Smooth muscle cell of the brain vasculature (primary cell): ENCODE measurements around the gene CDC6.
"Not testable (repeated sequence)": the region's sequence is repeated elsewhere in the genome, so short reads cannot be mapped to it uniquely, and the experiment has no call there.

Experiments
- DNase-seq: peaks from one replicate; pipeline ENCODE4 v3.0.0-alpha.2; 2012; ENCODE audit warnings: low read depth, low spot score

The CDC6 gene

DNA sequence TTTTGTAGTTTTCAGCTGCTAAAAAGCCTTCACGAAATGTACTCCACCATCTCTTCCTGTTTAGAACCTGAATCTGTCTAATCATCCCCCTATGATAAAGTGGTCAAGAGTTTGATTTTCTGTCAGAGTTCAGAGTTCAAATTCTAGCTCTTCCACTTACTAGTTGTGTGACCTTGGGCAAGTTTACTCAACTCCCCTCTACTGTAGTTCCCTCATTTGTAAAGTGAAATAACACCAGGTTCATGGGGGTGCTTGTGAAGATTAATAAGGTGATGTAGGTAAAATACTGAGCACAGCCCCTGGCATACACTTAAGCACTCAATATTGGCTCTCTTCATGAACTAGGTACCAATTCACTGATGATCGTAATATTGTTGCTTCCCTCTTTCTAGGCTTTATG, 1.2 kb upstream of the CDC6 start:
- no peak for DNase-seq

DNA sequence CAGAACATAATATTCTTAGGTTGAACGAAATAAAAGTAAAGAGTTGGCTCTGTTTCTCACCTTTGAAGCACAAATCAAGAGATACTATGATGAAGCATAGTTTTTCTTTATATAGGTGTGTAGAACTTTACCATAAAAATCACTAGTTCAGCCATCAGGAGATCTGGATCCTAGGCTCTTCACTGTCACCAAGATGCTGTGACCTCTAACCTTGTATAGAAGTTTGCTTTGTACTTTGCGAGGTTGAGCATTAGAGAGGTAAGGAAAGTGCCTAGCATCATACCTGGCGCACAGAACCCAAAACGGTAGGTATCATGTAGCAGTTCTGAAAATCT, 553 bp upstream of the CDC6 start:
- no peak for DNase-seq

DNA sequence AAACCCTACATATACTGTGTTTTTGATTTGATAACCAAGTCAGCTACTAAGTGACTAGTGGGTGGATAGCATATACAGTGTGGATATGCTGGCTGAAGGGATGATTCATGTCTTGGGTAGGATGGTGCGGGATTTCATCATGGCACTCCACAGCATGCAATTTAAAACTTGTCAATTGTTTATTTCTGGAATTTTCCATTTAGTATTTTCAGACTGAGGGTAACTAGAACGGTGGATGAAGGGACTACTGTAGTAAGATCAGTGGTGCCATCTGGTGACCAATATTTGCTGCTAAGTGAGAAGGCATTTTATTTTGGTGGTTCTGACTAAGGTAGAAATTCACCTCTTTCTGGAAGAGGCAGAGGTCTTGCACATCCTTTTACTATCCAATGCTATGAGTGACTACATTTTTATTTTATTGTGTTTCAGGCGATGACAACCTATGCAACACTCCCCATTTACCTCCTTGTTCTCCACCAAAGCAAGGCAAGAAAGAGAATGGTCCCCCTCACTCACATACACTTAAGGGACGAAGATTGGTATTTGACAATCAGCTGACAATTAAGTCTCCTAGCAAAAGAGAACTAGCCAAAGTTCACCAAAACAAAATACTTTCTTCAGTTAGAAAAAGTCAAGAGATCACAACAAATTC, 3.1 kb downstream of the CDC6 start:
- no peak for DNase-seq

DNA sequence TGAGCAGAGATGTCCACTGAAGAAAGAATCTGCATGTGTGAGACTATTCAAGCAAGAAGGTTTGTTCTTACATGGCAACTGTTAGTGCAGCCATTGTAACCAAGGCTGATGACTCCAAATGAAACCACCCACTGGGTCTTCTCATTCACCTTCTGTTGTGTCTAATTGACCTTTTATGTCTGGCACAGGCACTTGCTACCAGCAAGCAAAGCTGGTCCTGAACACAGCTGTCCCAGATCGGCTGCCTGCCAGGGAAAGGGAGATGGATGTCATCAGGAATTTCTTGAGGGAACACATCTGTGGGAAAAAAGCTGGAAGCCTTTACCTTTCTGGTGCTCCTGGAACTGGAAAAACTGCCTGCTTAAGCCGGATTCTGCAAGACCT, 3.6 kb downstream of the CDC6 start:
- DNase-seq: no peak

DNA sequence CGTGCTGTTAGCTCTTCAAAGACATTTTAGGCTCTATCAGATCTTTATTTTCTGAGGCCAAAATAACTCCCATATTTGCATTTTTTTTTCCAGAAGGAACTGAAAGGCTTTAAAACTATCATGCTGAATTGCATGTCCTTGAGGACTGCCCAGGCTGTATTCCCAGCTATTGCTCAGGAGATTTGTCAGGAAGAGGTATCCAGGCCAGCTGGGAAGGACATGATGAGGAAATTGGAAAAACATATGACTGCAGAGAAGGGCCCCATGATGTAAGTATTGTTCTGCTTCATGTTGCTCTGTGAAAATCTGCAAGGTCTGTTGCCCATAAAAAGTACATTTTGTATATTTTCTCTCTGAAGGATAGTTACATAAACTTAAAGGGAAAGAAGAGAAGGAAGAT, 5.7 kb downstream of the CDC6 start:
- DNase-seq: no peak

DNA sequence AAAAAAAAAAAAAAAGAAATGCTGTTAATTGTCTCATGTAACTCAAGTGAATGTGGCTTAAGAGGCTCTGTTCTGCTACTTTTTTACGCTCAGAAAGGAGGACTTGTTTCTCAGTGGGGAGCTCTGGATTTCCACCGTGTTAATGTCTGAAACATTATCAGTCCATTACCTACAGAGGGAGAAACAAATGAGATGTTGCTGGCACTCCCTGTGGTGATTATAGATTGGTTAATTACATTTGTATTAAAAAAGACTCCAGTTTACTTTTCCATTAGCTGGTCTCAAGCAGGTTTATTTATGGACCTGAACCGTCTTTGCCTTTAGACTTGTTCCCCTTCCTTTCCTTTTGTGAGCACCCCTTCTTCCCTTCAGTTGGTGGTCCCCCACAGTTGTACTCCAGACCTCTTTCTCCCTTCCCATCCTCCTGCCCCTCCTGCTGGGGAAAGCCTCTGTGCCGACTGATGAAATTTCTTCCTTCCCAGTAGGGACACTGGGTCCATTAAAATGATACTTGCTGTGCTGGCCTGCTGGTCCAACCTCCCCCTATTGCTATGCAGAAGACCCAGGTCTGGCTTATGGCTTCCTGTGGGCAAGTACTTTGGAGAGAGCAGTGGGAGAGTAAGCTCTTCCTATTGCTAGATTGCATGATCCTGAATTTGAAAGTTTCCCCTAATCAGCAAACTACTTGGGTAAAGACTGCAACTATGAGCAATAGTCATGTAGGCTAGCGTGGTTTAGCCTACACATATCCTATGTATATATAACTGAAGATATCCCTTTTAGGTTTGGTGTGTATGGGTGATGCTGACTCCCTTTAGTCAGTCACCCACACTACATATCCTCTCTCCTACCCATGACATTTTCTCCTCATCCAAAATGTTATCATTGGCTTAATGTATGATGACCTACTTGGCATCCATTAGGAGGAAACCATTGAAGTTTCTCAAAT, 8.1 kb downstream of the CDC6 start:
- no peak for DNase-seq

DNA sequence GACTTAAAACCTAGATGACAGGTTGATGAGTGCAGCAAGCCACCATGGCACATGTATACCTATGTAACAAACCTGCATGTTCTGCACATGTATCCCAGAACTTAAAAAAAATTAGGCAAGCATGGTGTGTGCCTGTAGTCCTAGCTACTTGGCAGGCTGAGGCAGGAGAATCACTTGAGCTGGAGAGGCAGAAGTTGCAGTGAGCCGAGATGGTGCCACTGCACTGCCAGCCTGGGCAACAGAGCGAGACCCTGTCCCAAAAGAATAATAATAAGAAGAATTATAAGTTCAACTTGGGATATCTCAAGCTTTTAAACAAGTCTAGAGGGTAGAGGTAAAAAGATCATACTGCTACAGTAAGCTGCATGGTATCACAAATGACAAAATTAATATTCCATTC, 9.8 kb downstream of the CDC6 start:
- DNase-seq: no peak

DNA sequence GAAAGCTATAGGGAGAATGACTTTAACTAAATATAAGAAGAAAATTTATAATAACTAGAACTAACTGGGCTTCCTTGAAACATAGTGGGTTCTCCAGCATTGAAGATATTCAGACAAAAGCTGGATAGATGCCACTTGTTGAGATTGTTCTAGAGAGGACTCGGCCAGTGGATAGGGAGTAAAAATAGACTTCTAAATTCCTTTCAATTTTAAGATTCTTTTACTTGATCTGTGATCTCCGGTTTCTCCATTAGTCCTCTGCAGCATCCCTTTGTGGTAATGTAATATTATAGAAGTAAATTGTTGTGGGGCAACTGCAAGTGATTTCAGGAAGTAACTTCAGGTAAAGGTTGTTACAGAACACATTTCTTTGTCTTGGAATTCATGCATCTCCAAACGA, 11.0 kb downstream of the CDC6 start:
- no peak for DNase-seq

DNA sequence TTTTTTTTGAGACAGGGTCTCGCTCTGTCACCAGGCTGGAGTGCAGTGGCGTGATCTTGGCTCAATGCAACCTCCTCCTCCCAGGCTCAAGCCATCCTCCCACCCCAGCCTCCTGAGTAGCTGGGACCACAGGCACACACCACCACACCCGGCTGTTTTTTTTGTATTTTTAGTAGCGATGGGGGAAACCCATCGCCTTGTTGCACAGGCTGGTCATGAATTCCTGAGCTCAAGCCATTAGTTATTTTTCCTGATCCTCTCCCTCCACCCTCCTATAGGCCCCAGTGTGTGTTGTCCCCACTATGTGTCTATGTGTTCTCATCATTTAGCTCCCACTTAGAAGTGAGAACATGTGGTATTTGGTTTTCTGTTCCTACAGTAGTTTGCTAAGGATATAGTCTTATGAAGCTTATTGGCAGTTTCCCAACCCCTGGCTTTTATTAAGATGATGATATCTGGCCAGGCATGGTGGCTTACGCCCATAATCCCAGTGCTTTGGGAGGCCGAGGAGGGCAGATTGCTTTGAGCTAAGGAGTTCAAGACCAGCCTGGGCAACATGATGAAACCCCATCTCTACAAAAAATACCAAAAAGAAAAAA, 11.6 kb downstream of the CDC6 start:
- not testable (repeated sequence) for DNase-seq

DNA sequence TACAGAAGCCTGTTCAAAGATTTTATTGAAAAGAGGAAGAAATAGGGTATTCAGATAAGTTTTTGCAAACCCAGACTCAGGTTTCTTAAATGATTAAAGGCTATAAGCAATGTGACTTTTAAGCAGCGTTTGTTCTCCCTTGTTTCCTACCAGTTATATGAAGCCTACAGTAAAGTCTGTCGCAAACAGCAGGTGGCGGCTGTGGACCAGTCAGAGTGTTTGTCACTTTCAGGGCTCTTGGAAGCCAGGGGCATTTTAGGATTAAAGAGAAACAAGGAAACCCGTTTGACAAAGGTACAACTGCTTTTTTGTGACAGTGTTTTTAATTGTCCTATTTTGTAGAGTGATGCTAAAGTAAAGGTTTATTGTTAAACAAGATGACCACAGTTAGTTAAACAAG, 13.6 kb downstream of the CDC6 start:
- no peak for DNase-seq

DNA sequence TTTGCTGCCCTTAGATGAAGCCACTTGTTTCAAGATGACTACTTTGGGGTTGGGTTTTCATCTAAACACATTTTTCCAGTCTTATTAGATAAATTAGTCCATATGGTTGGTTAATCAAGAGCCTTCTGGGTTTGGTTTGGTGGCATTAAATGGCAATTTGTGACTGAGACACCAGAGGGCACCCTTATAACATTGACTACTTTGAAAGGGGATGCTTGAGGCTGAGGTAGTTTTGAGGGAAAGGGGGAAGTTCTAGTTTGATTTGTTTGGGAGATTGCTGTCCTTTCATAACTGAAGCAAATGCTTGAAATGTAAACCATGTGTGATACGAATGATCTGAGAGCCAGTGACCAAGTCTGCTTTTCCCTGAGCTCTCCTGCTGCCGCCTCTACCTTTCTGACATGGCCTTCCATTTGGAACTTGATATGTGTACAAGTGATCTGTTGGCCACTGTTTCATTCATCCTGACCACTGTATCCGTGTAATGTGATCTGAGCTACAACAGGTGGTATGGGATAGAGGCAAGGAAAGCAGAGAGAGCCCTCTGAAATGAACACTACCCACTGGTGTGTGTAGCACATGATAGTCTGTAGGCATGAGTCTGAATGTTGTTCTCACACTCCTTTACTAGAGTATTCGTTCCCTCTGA, 15.5 kb downstream of the CDC6 start:
- no peak for DNase-seq

DNA sequence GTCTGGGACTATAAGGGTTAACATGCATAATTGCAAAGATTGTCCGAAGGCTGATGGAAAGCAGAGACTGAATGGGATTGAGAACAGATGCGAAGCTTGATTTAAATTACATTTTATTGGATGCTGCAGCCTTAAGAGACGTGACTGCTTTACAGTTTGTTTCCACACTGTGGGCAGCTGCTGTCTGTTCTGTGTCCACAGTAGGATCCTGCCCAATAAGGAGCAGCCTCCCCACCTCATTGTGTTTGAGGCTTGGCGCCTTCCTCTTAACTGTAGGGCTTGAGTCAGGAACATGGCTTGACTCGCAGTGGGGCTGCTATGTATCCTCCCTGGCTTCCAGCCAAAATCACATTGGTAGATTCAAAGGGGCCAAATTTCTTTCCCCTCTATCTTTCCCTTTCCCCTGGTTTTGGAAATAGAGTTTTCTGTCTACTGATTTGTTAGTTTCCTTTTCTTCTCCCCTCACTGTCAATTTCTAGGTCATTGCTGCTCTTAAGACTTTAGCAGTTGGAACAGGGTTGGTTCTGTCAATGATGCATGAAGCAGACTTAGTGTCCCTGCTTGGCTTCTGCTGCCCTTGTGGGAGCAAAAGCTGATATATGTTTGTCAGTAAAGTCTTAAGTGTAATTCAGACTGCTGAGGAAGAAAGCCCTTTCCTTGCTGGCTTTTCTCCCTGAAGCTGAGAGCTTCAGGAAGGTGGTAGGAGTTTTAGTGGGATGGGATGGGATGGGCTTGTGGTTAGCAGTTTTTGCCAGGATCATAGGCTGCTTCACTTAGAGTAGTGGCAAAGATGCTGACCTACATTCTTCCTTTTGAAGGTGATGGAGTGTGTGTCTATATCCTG, 16.3 kb downstream of the CDC6 start:
- DNase-seq: no peak

DNA sequence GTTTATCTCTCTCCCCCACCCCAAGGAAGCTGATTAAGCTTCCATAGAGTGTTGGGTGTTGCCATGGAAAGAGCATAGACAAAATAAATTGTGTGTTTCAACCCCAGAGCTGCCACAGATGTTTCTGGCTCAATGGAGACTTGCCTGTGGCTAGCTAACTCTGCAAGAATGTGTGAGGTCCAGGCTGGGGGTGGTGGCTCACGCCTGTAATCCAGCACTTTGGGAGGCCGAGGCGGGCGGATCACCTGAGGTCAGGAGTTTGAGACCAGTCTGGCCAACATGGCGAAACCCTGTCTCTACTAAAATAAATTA, 16.8 kb downstream of the CDC6 start:
- DNase-seq: not testable (repeated sequence)

DNA sequence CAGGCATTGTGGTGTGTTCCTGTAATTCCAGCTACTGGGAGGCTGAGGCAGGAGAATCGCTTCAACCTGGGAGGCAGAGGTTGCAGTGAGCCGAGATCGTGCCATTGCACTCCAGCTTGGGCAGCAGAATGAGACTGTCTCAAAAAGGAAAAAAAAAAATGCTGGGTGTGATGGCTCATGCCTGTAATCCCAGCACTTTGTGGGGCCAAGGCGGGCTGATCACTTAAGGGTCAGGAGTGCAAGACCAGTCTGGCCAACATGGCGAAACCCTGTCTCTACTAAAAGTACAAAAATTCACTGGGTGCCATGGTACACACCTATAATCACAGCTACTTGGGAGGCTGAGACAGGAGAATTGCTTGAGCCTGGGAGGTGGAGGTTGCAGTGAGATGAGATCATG, 17.2 kb downstream of the CDC6 start:
- not testable (repeated sequence) for DNase-seq

DNA sequence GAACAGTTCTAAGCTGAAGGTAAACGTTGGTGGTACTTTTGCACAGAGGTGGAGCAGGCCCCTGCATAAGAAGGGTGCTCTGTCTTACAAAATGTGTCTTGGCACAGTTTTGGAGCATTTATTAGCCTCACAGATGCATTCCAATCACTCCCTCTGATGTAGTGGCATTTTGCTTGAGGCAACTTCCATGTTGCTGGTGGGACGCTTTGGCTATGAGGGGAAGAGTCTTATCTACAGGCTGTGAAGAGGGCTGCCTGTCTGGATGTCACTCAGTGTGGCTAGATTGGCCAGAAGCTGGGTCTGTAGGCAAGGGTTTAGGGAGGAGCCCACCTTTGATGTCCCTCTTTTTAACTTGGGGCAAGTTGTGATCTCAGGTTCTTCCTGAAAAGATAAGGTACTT, 18.7 kb downstream of the CDC6 start:
- no peak for DNase-seq

DNA sequence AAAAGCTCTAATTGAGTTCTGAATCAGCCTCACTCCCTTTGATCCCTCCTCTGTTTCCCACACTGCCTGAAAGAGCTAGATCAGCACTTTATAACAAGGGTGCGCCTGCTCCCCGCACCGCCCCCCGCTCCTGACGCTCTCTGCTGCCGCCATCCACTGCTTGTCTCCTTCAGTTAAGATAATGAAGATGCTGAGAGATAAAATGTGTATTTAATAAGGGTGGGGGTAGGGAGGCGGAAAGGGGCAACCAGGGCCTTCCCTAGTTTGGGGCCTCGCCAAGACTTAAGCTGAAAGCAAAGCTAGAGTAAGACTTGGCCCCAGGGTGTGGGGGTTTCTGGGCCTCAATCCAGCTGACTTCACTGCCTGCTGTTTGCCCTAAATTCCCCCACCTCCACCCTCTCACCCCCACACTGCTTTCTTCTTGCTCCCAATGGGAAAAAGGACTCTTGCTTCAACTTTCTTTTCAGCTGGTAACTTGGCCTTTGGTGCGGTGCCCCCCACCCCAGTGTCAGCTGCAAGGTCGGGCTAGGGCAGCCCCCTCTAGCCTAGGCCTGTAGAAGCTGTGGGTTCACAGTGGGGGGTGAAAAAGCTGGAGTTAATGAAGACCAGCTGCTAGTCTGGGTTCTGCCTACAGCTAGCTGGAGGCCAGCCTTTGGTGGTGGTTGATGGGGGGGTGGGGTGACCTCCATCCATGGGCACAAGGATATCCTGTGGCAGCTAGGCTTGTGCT, 19.5 kb downstream of the CDC6 start:
- DNase-seq: peak; percentile 70

DNA sequence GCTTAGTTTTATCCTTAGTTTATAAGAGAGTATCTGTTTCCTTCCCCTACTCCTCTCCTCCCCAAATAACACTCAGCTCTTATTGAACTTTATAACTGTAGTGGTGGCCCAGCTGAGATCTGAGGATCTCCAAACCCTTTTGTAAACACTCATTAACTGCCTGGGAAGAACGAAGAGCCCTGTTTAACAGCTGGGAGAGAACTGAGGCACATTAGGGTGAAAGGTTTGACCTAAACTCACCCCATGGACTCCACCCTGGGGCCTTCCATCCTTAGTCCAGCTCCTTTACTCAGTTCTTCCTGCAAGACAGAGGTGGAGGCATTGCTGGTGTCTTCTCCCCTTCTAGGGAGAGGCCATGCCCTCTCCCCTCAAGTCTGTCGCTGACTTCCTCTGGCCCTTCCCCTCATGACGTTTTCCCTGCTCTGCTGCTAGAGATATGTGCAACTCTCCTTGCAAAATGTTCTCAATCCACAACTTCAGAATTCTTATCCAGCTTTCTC, 20.1 kb downstream of the CDC6 start:
- DNase-seq: no peak

DNA sequence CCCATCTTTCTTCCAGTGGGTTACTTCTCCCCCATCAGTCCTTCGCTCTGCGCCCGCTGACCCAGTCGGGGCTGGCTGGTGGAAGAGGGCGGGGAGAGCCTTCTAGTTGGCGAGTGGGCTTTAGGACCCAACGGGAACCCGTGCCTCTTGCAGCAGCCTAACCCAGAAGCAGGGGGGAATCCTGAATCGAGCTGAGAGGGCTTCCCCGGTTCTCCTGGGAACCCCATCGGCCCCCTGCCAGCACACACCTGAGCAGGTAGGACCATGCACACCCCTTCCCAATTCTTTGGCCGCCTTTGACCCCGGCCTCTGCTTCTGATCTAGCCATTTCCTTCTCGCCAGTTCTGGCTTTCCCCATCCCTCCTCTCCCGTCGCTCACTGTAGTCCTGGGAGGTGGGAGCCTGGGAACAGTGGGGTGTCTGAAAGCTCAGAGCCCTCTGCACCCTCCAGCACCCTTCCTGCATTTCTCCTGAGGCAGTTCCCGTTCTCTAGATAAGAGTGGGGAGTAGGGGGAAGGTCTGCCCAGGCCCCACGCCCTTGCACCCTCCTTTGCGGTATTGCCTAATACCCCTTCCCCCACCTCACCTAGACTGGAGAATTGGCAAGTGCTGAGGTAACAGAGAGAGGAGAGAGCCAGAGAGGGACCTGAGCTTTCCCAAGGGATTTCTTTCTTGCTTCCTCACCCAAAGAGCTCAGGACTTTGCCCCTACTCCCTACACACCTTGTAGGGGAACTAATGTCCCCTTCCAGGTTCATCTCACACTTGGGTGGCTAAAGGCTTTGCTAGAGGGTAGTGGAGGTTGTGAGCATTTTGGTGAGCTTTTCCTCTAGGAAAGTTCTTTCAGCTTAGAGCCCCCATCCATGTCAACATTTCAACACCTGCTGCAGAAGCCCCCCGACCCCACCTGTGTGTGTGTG, 21.6 kb downstream of the CDC6 start, which contains the start of gene RARA:
Gene RARA (plus strand): TSS at position 150 of the 918 bp plus-strand sequence. CDS start 22,039 bp downstream, outside the sequence.
- DNase-seq: no peak

DNA sequence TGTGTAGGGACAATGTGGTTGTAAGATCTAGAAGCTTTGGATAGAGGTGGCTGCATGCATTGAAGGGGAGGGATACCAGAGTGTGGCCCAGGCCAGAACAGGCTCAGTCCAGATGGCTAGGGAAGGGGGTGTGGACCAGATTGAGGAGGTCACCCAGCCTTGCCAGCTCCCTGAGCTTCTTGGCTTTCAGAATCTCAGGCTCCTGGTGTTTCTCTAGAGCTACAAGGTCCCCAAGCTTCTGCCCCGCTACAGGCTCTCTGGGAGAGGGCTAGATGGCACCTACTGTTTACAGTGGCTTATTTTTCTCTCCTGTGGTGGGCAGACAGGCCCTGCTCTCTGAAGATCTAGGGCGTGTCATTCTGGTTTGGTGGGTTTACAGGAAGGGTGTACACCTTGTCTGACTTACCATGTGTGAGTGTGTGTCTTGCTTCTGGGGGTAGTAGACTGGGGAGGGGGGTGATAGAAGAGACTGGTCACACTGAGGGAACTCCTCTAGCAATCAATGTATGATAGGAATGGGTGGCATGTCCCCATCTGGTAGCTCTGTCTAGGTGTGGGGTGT, 22.4 kb downstream of the CDC6 start:
- DNase-seq: no peak
